ENCODE data around the gene SDHB. TPM values are rescaled to one million over a fixed set of nuclear protein-coding genes. Genes with fewer than 3 reads are reported as not detected.
"Not testable (repeated sequence)": the region's sequence is repeated elsewhere in the genome, so short reads cannot be mapped to it uniquely, and the experiment has no call there.

SDHB gene
- total and polyA plus RNA-seq, 2 donors (not counting 1 experiment from before 2014, with no cell fraction given): 58.0 to 61.0 TPM

DNA sequence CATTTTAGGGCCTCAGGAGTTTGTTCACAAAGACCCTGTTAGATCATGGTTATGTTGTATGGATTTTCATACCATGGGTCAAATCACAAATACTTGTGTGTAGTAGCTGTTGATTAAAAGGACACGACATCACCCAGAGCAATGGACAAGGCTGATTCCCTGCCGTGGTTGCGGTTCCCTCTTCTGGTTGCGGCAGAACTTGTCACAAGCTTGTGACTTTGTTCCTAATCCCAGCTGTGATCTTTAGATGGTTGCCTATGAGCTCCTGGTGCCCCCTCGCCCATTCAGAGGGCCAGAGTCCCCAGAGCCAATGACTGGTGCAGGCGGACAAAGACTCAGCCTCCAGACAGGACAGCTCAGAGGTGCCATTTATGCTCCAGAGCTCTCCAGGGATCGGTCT, 11.8 kb upstream of the SDHB start:
- H2AFZ ChIP-seq (ENCODE audit: insufficient read depth, low read depth, low read length, poor library complexity, severe bottlenecking): no peak overlapping the region
- no peak overlapping the region for H3K4me3 Mint-ChIP-seq
- H3K9me3 Mint-ChIP-seq (ENCODE audit: insufficient read depth): no peaks in the 10 kb centered on the region
- H3K27ac Mint-ChIP-seq: no peak overlapping the region
- H3K27ac ChIP-seq (ENCODE audit: low read length in 2 of 2): no peak overlapping the region
- H3K36me3 ChIP-seq (replicated peaks in 1 of 2; ENCODE audit: control extremely low read depth in 1 of 2, control insufficient read depth in 1 of 2, extremely low read depth in 1 of 2, insufficient read depth in 2 of 2, low read length in 1 of 2): no peaks in the 10 kb centered on the region
- H3K27me3 Mint-ChIP-seq: peaks cover 3% of the 10 kb centered on the region
- H3K4me2 ChIP-seq (replicated peaks; ENCODE audit: low read depth, low read length, poor library complexity, severe bottlenecking): no peak overlapping the region
- peaks cover under 1% of the 10 kb centered on the region for H3K4me1 Mint-ChIP-seq
- no peak overlapping the region for H3K9ac ChIP-seq (ENCODE audit: low read length)
- DNase-seq (no peak), ATAC-seq (ENCODE audit: low read depth) (no peak)
- no peaks in the 10 kb centered on the region for H3K4me1 ChIP-seq (ENCODE audit: control insufficient read depth in 2 of 2, insufficient read depth in 2 of 2, low read length in 2 of 2)
- H3K79me2 ChIP-seq (ENCODE audit: control insufficient read depth, insufficient read depth, low read length): no peaks in the 10 kb centered on the region
- intact Hi-C loops (cut with micrococcal nuclease): no loop called here
- H3K9me3 ChIP-seq (ENCODE audit: control extremely low read depth in 1 of 3, control insufficient read depth in 2 of 3, insufficient read depth in 1 of 3, low read length in 2 of 3): peaks cover 0 to 13% (median 2%) of the 10 kb centered on the region in 3 donors
- no peaks in the 10 kb centered on the region for H3K27me3 ChIP-seq (replicated peaks in 1 of 4; ENCODE audit: control extremely low read depth in 1 of 4, control insufficient read depth in 3 of 4, insufficient read depth in 4 of 4, low read length in 3 of 4)
- WGBS (ENCODE audit: insufficient coverage): 80% methylated on average over 6 of the region's 7 CpGs
- ChIA-PET POLR2A (interaction anchor here (0.7 kb wide), 1 partner anchor 63 kb away, joined by 3 read pairs; no protein-coding TSS in a partner anchor), CTCF (interaction anchor here (0.7 to 1.0 kb wide), 2 partner anchors 9 to 18 kb away, joined by 3 to 5 read pairs; no protein-coding TSS in a partner anchor)
- no peak for TF ChIP-seq EZH2 (IDR thresholded peaks at IDR 0.05; ENCODE audit: borderline replicate concordance, insufficient read depth, low read depth, low read length, poor library complexity, severe bottlenecking)
- TF ChIP-seq, protein P1, sequence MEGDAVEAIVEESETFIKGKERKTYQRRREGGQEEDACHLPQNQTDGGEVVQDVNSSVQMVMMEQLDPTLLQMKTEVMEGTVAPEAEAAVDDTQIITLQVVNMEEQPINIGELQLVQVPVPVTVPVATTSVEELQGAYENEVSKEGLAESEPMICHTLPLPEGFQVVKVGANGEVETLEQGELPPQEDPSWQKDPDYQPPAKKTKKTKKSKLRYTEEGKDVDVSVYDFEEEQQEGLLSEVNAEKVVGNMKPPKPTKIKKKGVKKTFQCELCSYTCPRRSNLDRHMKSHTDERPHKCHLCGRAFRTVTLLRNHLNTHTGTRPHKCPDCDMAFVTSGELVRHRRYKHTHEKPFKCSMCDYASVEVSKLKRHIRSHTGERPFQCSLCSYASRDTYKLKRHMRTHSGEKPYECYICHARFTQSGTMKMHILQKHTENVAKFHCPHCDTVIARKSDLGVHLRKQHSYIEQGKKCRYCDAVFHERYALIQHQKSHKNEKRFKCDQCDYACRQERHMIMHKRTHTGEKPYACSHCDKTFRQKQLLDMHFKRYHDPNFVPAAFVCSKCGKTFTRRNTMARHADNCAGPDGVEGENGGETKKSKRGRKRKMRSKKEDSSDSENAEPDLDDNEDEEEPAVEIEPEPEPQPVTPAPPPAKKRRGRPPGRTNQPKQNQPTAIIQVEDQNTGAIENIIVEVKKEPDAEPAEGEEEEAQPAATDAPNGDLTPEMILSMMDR (IDR thresholded peaks at IDR 0.05): no peak
- H4K20me1 ChIP-seq (ENCODE audit: control insufficient read depth, insufficient read depth, low read length, poor library complexity, severe bottlenecking): no peaks in the 10 kb centered on the region
- H3K4me3 ChIP-seq (ENCODE audit: control extremely low read depth in 1 of 5, extremely low read depth in 1 of 5, insufficient read depth in 1 of 5, low read depth in 2 of 5, low read length in 4 of 5): no peak overlapping the region

GRCh38 chr1:17062751-17063150, 8.9 kb upstream of the SDHB start:
- H3K4me3 Mint-ChIP-seq; POLR2A ChIA-PET; H3K27ac Mint-ChIP-seq; H3K27me3 ChIP-seq (replicated peaks in 1 of 4; ENCODE audit: control extremely low read depth in 1 of 4, control insufficient read depth in 3 of 4, insufficient read depth in 4 of 4, low read length in 3 of 4); H3K79me2 ChIP-seq (ENCODE audit: control insufficient read depth, insufficient read depth, low read length); H3K4me3 ChIP-seq (ENCODE audit: control extremely low read depth in 1 of 5, extremely low read depth in 1 of 5, insufficient read depth in 1 of 5, low read depth in 2 of 5, low read length in 4 of 5); H3K27me3 Mint-ChIP-seq; H4K20me1 ChIP-seq (ENCODE audit: control insufficient read depth, insufficient read depth, low read length, poor library complexity, severe bottlenecking); H2AFZ ChIP-seq (ENCODE audit: insufficient read depth, low read depth, low read length, poor library complexity, severe bottlenecking); ATAC-seq (ENCODE audit: low read depth); H3K36me3 ChIP-seq (replicated peaks in 1 of 2; ENCODE audit: control extremely low read depth in 1 of 2, control insufficient read depth in 1 of 2, extremely low read depth in 1 of 2, insufficient read depth in 2 of 2, low read length in 1 of 2); H3K9ac ChIP-seq (ENCODE audit: low read length); DNase-seq; intact Hi-C loops (cut with micrococcal nuclease); H3K27ac ChIP-seq (ENCODE audit: low read length in 2 of 2); H3K4me2 ChIP-seq (replicated peaks; ENCODE audit: low read depth, low read length, poor library complexity, severe bottlenecking); H3K9me3 Mint-ChIP-seq (ENCODE audit: insufficient read depth); H3K4me1 ChIP-seq (ENCODE audit: control insufficient read depth in 2 of 2, insufficient read depth in 2 of 2, low read length in 2 of 2): not testable (repeated sequence)
- H3K9me3 ChIP-seq (ENCODE audit: control extremely low read depth in 1 of 3, control insufficient read depth in 2 of 3, insufficient read depth in 1 of 3, low read length in 2 of 3): peaks cover 0 to 13% (median 2%) of the 10 kb centered on the region in 3 donors
- 58% methylated on average over 6 of the region's 7 CpGs for WGBS (ENCODE audit: insufficient coverage)
- CTCF ChIA-PET: interaction anchor here (0.6 to 1.5 kb wide), 5 partner anchors 62 to 276 kb away, joined by 3 read pairs; no protein-coding TSS in a partner anchor
- H3K4me1 Mint-ChIP-seq: peaks cover 13% of the 10 kb centered on the region

Data from B cell (primary cell).